ENCODE data around the gene KLHDC3.

DNA sequence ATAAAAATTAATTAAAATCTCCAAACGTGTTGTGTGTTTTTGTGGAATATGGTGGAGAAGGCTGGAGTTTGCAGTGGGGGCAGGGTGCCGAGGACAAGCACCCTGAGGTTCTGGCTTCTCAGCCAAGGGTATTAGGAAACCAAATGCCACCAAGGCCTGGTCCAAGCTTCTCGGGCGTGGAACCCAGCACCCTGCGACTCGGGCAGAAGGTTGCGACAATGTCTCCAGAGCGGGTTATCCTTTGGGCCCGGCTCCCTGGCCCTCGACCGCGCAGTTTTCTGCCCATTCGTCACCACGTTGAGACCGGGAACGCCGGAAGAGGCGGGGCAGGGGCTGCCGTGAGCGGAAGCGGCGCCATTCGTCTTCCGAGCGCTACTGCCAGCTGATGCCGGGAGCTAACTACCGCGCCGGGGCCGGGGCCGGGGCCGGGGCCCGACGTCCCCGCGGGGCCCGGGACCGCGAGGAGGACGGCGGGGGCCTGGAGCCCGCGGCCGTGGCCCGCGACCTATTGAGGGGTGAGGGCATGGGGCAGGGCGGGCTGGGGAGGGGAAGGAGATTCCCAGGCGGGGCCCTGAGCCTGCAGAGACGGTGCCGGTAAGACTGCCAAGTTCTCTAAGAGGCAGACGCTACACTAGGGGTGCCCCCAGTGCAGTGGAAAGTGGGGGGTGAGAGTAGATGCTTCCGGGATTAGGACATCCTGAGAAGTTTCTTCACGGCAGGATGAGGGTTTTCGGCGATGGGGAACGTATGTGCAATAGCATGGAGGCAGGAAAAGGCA is 7.4 kb downstream of the KLHDC3 start, which contains the start of gene RRP36:
- TF ChIP-seq POLR2A (IDR thresholded peaks at IDR 0.05), result peak; percentile 61
- TF ChIP-seq CTCF (IDR thresholded peaks at IDR 0.05), result no peak

Measured in right lobe of liver (tissue), 4 donors.